Neural progenitor cell (in vitro differentiated cells): Measurements from ENCODE around the gene CEND1. TPM values are rescaled to one million over a fixed set of nuclear protein-coding genes. Genes with fewer than 3 reads are reported as not detected.

Experiments used
- DNase-seq: peaks from one replicate; pipeline ENCODE4 v3.0.0-alpha.2; 2016; ENCODE audit warnings: low spot score
- H2AFZ ChIP-seq: fragments of 200-600 bp; sonication (generic); replicated peaks from 2 replicates; pipeline ENCODE4 v1.6.1; 2016; ENCODE audit warnings: antibody characterized with exemption
- H3F3A ChIP-seq: fragments of 200-600 bp; sonication (generic); 2 replicates; pipeline ENCODE4 v1.6.1; 2016; ENCODE audit warnings: antibody characterized with exemption, low read depth
- H3K27ac ChIP-seq: fragments of 200-600 bp; sonication (generic); 2 replicates; pipeline ENCODE4 v1.5.1; 2016; ENCODE audit warnings: mild to moderate bottlenecking
- H3K27me3 ChIP-seq: fragments of 200-600 bp; sonication (generic); 2 replicates; pipeline ENCODE4 v1.6.1; 2016; ENCODE audit warnings: mild to moderate bottlenecking, moderate library complexity
- H3K36me3 ChIP-seq: fragments of 200-600 bp; sonication (generic); 2 replicates; pipeline ENCODE4 v1.5.1; 2016
- H3K4me1 ChIP-seq: fragments of 200-600 bp; sonication (generic); 2 replicates; pipeline ENCODE4 v1.6.1; 2016; ENCODE audit warnings: mixed run types
- H3K4me2 ChIP-seq: fragments of 200-600 bp; sonication (generic); 2 replicates; pipeline ENCODE4 v1.6.1; 2016
- H3K4me3 ChIP-seq: fragments of 200-600 bp; sonication (generic); 2 replicates; pipeline ENCODE4 v1.5.1; 2016
- H3K79me2 ChIP-seq: fragments of 200-600 bp; sonication (generic); 2 replicates; pipeline ENCODE4 v1.6.1; 2016; ENCODE audit warnings: low read depth
- H3K9ac ChIP-seq: fragments of 200-600 bp; sonication (generic); 2 replicates; pipeline ENCODE4 v1.6.1; 2016
- H3K9me3 ChIP-seq: fragments of 200-600 bp; sonication (generic); 2 replicates; pipeline ENCODE4 v1.5.1; 2016; ENCODE audit warnings: low read depth
- H4K20me1 ChIP-seq: fragments of 200-600 bp; sonication (generic); 2 replicates; pipeline ENCODE4 v1.6.1; 2016; ENCODE audit warnings: low read depth
- H3K27ac Mint-ChIP-seq: 3 replicates; pipeline ENCODE4 v1.8.0; 2021; ENCODE audit warnings: mixed read lengths
- H3K27me3 Mint-ChIP-seq: 2 replicates; pipeline ENCODE4 v1.8.0; 2022; ENCODE audit warnings: low read depth, mild to moderate bottlenecking, inconsistent platforms, moderate library complexity, mixed read lengths; ENCODE audit not compliant: insufficient read depth
- H3K36me3 Mint-ChIP-seq: 3 replicates; pipeline ENCODE4 v1.8.0; 2021; ENCODE audit warnings: mixed read lengths
- H3K4me1 Mint-ChIP-seq: 3 replicates; pipeline ENCODE4 v1.8.0; 2021; ENCODE audit warnings: mixed read lengths
- H3K4me3 Mint-ChIP-seq: 3 replicates; pipeline ENCODE4 v1.8.0; 2021; ENCODE audit warnings: mild to moderate bottlenecking, moderate library complexity, mixed read lengths
- H3K9me3 Mint-ChIP-seq: 3 replicates; pipeline ENCODE4 v1.8.0; 2020; ENCODE audit warnings: mixed read lengths
- EZH2 ChIP-seq: fragments of 200-600 bp; sonication (generic); IDR thresholded peaks from 2 replicates; pipeline ENCODE4 v1.6.1; 2017; ENCODE audit warnings: antibody characterized with exemption, mild to moderate bottlenecking, moderate library complexity
- EZH2phosphoT487 ChIP-seq: fragments of 200-600 bp; sonication (generic); IDR thresholded peaks from 2 replicates; pipeline ENCODE4 v1.6.1; 2017; ENCODE audit warnings: antibody characterized with exemption
- total RNA-seq: library from RNA; depleted of rRNA; stranded (reverse); fragments of >200 nt; gene quantifications from 2 replicates; pipeline ENCODE4 v1.2.3, GENCODE V29; 2015; ENCODE audit warnings: low replicate concordance
- TF ChIP-seq, protein P1 (sequence below): fragments of 200-600 bp; sonication (generic); IDR thresholded peaks from 2 replicates; pipeline ENCODE4 v1.5.1; 2017; ENCODE audit warnings: antibody characterized with exemption, mild to moderate bottlenecking

Gene CEND1
- total RNA-seq, 1 donor from 2014 or later, result 0.94 TPM

DNA sequence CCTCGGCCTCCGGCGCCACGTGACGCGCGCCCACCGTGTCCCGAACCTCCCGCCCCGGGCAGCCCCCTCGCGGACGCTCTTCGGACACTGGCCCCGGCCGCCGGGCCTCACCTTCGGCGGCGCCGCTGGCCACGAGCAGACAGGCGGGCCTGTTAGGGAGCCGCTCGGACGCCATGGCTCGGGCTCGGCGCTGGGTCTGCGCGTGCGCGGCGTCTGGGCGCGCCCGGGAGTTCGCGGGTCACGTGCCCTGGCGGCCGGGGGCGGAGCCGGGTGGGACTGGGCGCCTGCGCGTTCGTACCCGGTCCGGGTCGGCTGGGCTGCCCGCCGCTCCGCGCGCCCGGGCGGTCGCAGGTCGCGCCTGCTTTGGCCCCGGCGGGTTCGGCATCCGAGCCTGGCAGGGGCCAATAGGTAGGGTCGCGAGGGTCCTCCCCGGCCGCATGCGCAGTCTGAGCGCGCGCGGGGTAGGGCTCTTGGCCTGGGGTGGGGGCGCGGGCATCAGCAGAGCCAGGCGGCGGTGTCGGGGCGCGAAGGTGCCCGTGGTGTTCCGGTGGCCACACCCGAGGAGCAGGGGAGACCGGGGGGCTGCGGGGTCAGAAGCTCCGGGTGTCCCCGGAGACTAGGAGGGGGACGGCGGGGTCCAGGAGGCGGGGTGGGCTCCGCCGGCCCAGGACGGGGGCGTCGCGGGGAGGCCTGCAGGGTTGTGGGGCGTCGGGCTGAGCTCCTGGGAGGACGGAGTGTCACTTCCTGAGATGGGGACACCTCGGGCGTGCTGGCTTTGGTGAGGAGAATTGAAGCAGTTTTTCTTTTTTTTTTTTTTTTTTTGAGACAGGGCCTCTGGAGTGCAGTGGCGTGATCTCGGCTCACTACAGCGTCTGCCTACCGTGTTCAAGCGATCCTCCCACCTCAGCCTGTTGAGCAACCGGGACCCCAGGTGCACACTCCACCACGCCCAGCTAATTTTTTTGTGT, 12.3 kb downstream of the CEND1 start, which contains the start of gene GATD1:
Gene GATD1 (minus strand): TSS at position 200 of the 968 bp plus-strand sequence. CDS start 25 bp downstream, at position 175.
- peaks cover 3% of the 10 kb centered on the region for H3K36me3 Mint-ChIP-seq
- peaks cover 16% of the 10 kb centered on the region for H3K4me1 ChIP-seq
- peak within 1 kb of the TSS; percentile 97 for H3K4me3 ChIP-seq
- peak within 1 kb of the TSS; percentile 91 for H3K27ac ChIP-seq
- no peaks in the 10 kb centered on the region for H3K27me3 ChIP-seq
- H2AFZ ChIP-seq, result peak within 1 kb of the TSS; percentile 88
- DNase-seq, result peak; percentile 96
- TF ChIP-seq, protein P1, sequence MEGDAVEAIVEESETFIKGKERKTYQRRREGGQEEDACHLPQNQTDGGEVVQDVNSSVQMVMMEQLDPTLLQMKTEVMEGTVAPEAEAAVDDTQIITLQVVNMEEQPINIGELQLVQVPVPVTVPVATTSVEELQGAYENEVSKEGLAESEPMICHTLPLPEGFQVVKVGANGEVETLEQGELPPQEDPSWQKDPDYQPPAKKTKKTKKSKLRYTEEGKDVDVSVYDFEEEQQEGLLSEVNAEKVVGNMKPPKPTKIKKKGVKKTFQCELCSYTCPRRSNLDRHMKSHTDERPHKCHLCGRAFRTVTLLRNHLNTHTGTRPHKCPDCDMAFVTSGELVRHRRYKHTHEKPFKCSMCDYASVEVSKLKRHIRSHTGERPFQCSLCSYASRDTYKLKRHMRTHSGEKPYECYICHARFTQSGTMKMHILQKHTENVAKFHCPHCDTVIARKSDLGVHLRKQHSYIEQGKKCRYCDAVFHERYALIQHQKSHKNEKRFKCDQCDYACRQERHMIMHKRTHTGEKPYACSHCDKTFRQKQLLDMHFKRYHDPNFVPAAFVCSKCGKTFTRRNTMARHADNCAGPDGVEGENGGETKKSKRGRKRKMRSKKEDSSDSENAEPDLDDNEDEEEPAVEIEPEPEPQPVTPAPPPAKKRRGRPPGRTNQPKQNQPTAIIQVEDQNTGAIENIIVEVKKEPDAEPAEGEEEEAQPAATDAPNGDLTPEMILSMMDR, result no peak
- TF ChIP-seq EZH2phosphoT487 (no peak), EZH2 (no peak)
- no peaks in the 10 kb centered on the region for H3K27me3 Mint-ChIP-seq
- H3K36me3 ChIP-seq, result no peaks in the 10 kb centered on the region
- H3K27ac Mint-ChIP-seq, result peak within 1 kb of the TSS; percentile 11
- H3K9me3 Mint-ChIP-seq, result no peaks in the 10 kb centered on the region
- H3K9me3 ChIP-seq, result no peaks in the 10 kb centered on the region
- H3F3A ChIP-seq, result peaks cover 17% of the 10 kb centered on the region
- H4K20me1 ChIP-seq, result peaks cover 51% of the 10 kb centered on the region
- H3K4me3 Mint-ChIP-seq, result peak within 1 kb of the TSS; percentile 88
- peak within 1 kb of the TSS; percentile 73 for H3K9ac ChIP-seq
- H3K4me1 Mint-ChIP-seq, result peaks cover 24% of the 10 kb centered on the region
- peaks cover 50% of the 10 kb centered on the region for H3K79me2 ChIP-seq
- H3K4me2 ChIP-seq, result peak within 1 kb of the TSS; percentile 96

DNA sequence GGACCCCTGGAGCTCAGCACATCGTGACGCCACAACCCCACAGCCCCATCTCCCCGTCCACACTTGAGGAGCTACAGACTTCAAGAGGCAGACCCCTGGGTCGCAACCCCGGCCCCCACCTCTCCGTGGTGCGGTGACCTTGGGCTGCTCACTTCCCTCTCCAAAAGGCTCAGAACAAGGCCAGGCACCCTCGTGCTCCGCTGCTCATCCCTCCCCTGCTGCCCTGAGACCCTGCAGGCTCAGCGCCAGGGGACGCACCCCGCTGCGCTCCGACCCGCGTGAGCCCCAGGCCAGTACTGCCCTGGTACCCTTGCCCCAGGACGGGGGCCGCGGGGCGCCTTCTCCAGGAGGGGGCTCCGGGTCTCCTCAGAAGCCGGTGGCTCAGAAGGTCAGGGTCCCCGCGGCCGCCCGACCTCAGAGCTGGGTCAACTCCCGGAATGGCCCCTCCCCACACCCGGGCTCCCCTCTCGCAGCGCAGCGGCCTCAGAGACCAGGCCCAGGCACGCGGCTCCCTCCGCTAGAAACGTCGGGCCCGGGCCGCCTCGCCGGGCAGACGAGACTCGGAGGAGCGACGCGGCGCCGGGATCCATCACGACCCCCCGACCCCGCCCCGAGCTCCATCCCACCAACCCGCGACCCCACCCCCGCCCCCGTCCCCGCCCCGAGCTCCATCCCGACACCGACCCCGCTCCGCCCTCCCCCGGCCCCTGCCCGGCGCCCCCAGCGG, 13.2 kb downstream of the CEND1 start:
- Mint-ChIP-seq H3K4me3 (peak overlapping the region; percentile 88), H3K27me3 (no peaks in the 10 kb centered on the region), H3K36me3 (peaks cover 3% of the 10 kb centered on the region), H3K27ac (peak overlapping the region; percentile 11), H3K9me3 (no peaks in the 10 kb centered on the region), H3K4me1 (peaks cover 24% of the 10 kb centered on the region)
- Histone ChIP-seq H3K27me3 (no peaks in the 10 kb centered on the region), H2AFZ (no peak overlapping the region), H3F3A (peaks cover 9% of the 10 kb centered on the region), H3K9me3 (no peaks in the 10 kb centered on the region), H4K20me1 (peaks cover 57% of the 10 kb centered on the region), H3K4me3 (peak overlapping the region; percentile 97), H3K4me1 (peaks cover 16% of the 10 kb centered on the region), H3K4me2 (peak overlapping the region; percentile 96), H3K79me2 (peaks cover 50% of the 10 kb centered on the region), H3K9ac (peak overlapping the region; percentile 73), H3K36me3 (no peaks in the 10 kb centered on the region), H3K27ac (peak overlapping the region; percentile 91)
- TF ChIP-seq EZH2phosphoT487 (no peak), EZH2 (no peak)
- TF ChIP-seq, protein P1, result no peak
- peak; percentile 90 for DNase-seq

DNA sequence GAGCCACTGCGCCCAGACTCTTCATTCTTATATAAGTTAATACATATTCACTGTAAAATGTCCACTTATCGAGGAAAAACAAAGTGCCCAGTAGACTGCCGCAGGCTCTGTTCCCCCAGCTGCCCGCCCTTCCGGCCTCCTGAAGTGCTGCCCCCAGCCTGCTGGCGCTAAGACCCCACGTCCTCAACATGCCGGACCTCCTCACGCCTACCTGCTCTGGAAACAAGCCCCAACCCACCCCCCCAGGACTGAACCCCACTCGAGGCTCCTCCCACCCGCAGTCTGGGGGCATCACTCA, 13.7 kb downstream of the CEND1 start:
- peak overlapping the region; percentile 96 for H3K4me2 ChIP-seq
- no peaks in the 10 kb centered on the region for H3K9me3 ChIP-seq
- H4K20me1 ChIP-seq, result peaks cover 62% of the 10 kb centered on the region
- H3K36me3 ChIP-seq, result no peaks in the 10 kb centered on the region
- no peaks in the 10 kb centered on the region for H3K27me3 ChIP-seq
- Mint-ChIP-seq H3K27me3 (no peaks in the 10 kb centered on the region), H3K9me3 (no peaks in the 10 kb centered on the region), H3K27ac (peak overlapping the region; percentile 11), H3K4me1 (peaks cover 24% of the 10 kb centered on the region), H3K36me3 (peaks cover 3% of the 10 kb centered on the region), H3K4me3 (peak overlapping the region; percentile 88)
- H2AFZ ChIP-seq, result no peak overlapping the region
- H3F3A ChIP-seq, result peaks cover 8% of the 10 kb centered on the region
- TF ChIP-seq EZH2, result no peak
- TF ChIP-seq, protein P1, result no peak
- TF ChIP-seq EZH2phosphoT487, result no peak
- peak overlapping the region; percentile 97 for H3K4me3 ChIP-seq
- DNase-seq, result peak; percentile 19
- H3K9ac ChIP-seq, result no peak overlapping the region
- peaks cover 16% of the 10 kb centered on the region for H3K4me1 ChIP-seq
- peaks cover 50% of the 10 kb centered on the region for H3K79me2 ChIP-seq
- no peak overlapping the region for H3K27ac ChIP-seq
